Parathyroid adenoma (tissue), 2 donors: Measurements from ENCODE around the gene DOCK3.
"Not testable (repeated sequence)": the region's sequence is repeated elsewhere in the genome, so short reads cannot be mapped to it uniquely, and the experiment has no call there.

Experiments used
- H2AFZ ChIP-seq: fragments of 300-600 bp; sonication (generic); one replicate; pipeline ENCODE4 v1.7.0; 2017; ENCODE audit warnings: antibody characterized with exemption, mild to moderate bottlenecking
- H3K27ac ChIP-seq: fragments of 300-600 bp; sonication (generic); one replicate; pipeline ENCODE4 v1.7.0; 2017
- H3K27me3 ChIP-seq: fragments of 300-600 bp; sonication (generic); one replicate; pipeline ENCODE4 v1.7.0; 2017; ENCODE audit warnings: low read length; ENCODE audit not compliant: control insufficient read depth, insufficient read depth
- H3K36me3 ChIP-seq: fragments of 300-600 bp; sonication (generic); one replicate; pipeline ENCODE4 v1.7.0; 2017; ENCODE audit warnings: low read length; ENCODE audit not compliant: control insufficient read depth, insufficient read depth
- H3K4me1 ChIP-seq: fragments of 300-600 bp; sonication (generic); one replicate; pipeline ENCODE4 v1.7.0; 2017; ENCODE audit warnings: control low read depth
- H3K4me2 ChIP-seq: fragments of 300-600 bp; sonication (generic); one replicate; pipeline ENCODE4 v1.7.0; 2017; ENCODE audit warnings: low read length
- H3K4me3 ChIP-seq: fragments of 300-600 bp; sonication (generic); one replicate; pipeline ENCODE4 v1.7.0; 2017; ENCODE audit warnings: low read depth, low read length
- H3K79me2 ChIP-seq: fragments of 300-600 bp; sonication (generic); one replicate; pipeline ENCODE4 v1.7.0; 2017; ENCODE audit warnings: control low read depth
- H3K9ac ChIP-seq: fragments of 300-600 bp; sonication (generic); one replicate; pipeline ENCODE4 v1.7.0; 2017; ENCODE audit warnings: mild to moderate bottlenecking
- H3K9me3 ChIP-seq: fragments of 300-600 bp; sonication (generic); one replicate; pipeline ENCODE4 v1.7.0; 2017; ENCODE audit warnings: low read length; ENCODE audit not compliant: control insufficient read depth
- CTCF ChIP-seq: fragments of 300-600 bp; sonication (generic); IDR thresholded peaks from one replicate; pipeline ENCODE4 v1.7.0; 2017; ENCODE audit warnings: antibody characterized with exemption, mild to moderate bottlenecking
- donor health status: primary hyperparathyroidism.

DOCK3 gene

DNA sequence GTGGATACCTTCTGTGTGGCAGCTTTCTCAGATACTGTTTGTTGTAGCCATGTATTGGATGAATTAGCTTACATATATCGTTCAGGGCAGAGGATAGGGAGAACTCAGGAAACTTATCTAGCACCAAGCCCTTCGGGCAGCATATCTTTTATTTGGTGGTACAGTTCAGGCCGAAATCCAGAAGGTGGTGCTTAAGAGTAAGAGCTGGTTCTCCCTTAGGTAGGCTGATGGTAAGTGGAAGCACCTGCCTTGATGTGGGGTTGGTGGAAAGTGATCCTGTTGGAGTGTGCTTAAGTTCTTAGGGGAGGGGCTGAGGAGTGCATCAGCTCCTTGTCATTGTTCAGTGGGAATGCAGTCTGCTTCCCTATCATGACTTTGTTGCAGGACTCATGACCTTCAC, 187.5 kb downstream of the DOCK3 start:
- no peak for TF ChIP-seq CTCF
- no peaks in the 10 kb centered on the region for H3K9me3 ChIP-seq
- H3K4me3 ChIP-seq: no peak overlapping the region
- peaks cover 23% of the 10 kb centered on the region for H3K79me2 ChIP-seq
- no peaks in the 10 kb centered on the region for H3K36me3 ChIP-seq
- H3K9ac ChIP-seq: no peak overlapping the region
- no peak overlapping the region for H3K27ac ChIP-seq
- H2AFZ ChIP-seq: no peak overlapping the region
- no peak overlapping the region for H3K4me2 ChIP-seq
- H3K4me1 ChIP-seq: no peaks in the 10 kb centered on the region
- H3K27me3 ChIP-seq: no peaks in the 10 kb centered on the region

DNA sequence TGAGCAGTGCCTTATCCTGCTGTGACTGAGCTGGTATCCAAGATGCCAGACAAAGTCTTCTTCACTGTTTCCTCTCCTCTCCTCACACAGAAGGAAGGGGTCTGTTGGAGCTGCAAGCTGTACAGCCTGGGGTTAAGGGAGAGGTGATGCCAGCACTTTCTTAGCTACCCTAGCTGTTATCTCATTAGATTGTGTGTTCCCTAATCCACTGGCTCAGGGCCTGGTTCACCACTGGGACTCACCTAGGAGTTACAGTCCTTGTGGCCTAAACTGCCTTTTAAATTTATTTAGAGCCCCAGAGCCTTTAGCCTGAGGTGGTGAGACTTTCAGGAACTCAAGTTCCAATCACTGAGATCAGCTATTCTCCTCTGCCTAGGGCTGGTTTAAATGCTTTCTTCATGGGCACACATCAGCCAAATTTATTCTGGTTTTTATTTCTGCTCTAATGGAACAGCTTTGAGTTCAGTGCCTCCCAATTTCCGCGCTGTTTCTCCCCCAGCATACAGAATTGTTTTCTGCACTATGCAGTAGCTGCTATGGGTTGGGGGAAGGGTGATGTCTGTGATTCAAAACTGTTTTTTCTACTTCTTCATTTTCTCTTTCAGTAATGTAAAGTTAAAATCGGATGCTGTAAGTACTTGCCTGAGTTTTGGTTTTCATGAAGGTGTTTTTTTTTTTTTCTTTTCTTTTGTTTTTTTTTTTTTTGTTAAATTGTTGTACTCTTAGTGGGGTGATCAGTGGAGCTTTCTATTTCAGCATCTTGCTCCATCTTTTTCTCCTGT, 198.8 kb downstream of the DOCK3 start:
- Histone ChIP-seq H3K27me3 (no peaks in the 10 kb centered on the region), H3K4me1 (no peaks in the 10 kb centered on the region), H3K4me2 (no peak overlapping the region), H3K9me3 (no peaks in the 10 kb centered on the region), H3K36me3 (no peaks in the 10 kb centered on the region), H3K27ac (no peak overlapping the region), H3K9ac (no peak overlapping the region), H2AFZ (no peak overlapping the region), H3K4me3 (no peak overlapping the region), H3K79me2 (peaks cover 4% of the 10 kb centered on the region)
- TF ChIP-seq CTCF: no peak

GRCh38 chr3:50874876-50875275, 200.1 kb downstream of the DOCK3 start:
- H3K4me2 ChIP-seq, H3K9ac ChIP-seq, H3K4me3 ChIP-seq, H3K27me3 ChIP-seq, H3K79me2 ChIP-seq, H3K27ac ChIP-seq, H2AFZ ChIP-seq, H3K36me3 ChIP-seq, H3K9me3 ChIP-seq, H3K4me1 ChIP-seq: not testable (repeated sequence)

DNA sequence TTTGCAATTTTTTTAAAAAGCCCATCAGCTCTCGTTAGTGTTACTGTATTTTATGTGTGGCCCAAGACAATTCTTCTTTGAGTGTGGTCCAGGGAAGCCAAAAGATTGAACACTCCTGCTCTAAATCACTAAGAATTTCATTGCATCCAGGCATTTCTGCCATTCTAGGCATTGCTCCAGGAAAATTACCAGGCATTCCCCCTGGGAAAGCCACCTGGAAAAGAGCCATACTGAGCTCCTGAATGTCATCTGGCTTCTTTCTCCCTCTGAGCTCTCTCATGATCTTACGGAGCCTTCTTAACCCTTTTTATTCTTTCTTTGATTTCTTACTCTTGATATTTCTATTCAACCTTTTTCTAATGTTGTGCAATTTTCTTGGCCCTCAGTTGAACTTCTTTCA, 202.2 kb downstream of the DOCK3 start:
- no peak overlapping the region for H2AFZ ChIP-seq
- no peak overlapping the region for H3K27ac ChIP-seq
- no peaks in the 10 kb centered on the region for H3K9me3 ChIP-seq
- H3K4me3 ChIP-seq: no peak overlapping the region
- H3K27me3 ChIP-seq: no peaks in the 10 kb centered on the region
- H3K36me3 ChIP-seq: no peaks in the 10 kb centered on the region
- no peaks in the 10 kb centered on the region for H3K4me1 ChIP-seq
- H3K79me2 ChIP-seq: peaks cover 4% of the 10 kb centered on the region
- H3K4me2 ChIP-seq: no peak overlapping the region
- no peak for TF ChIP-seq CTCF
- H3K9ac ChIP-seq: no peak overlapping the region

GRCh38 chr3:50882733-50883132, 208.0 kb downstream of the DOCK3 start:
- H3K9me3 ChIP-seq, H3K4me2 ChIP-seq, H3K36me3 ChIP-seq, H3K27me3 ChIP-seq, H3K79me2 ChIP-seq, H2AFZ ChIP-seq, H3K9ac ChIP-seq, H3K4me3 ChIP-seq, H3K4me1 ChIP-seq, H3K27ac ChIP-seq: not testable (repeated sequence)

- H3K27me3 ChIP-seq: no peaks in the 10 kb centered on the region
- H3K9me3 ChIP-seq: no peaks in the 10 kb centered on the region
- no peak overlapping the region for H3K4me2 ChIP-seq
- no peak overlapping the region for H2AFZ ChIP-seq
- no peak for TF ChIP-seq CTCF
- no peaks in the 10 kb centered on the region for H3K4me1 ChIP-seq
- no peak overlapping the region for H3K9ac ChIP-seq
- no peak overlapping the region for H3K4me3 ChIP-seq
- H3K36me3 ChIP-seq: no peaks in the 10 kb centered on the region
- H3K27ac ChIP-seq: no peak overlapping the region
- peaks cover 2% of the 10 kb centered on the region for H3K79me2 ChIP-seq
Measured at GRCh38 chr3:50883755-50884154, 209.0 kb downstream of the DOCK3 start.
